GM23338 (cell line): ENCODE results near the gene MAPK8IP2. TPM values are rescaled to one million over a fixed set of nuclear protein-coding genes. Genes with fewer than 3 reads are reported as not detected.

ENCODE experiments used
- ATAC-seq: fragments of 200-7000 bp; cut with Tn5 transposase; 3 replicates; pipeline ENCODE4 v1.9.1; 2020
- DNase-seq: peaks from one replicate; pipeline ENCODE4 v3.0.0-alpha.2; 2015; ENCODE audit warnings: low spot score
- H2AFZ ChIP-seq: fragments of 200-600 bp; sonication (generic); 2 replicates; pipeline ENCODE4 v1.8.0; 2016; ENCODE audit warnings: antibody characterized with exemption, mild to moderate bottlenecking, moderate library complexity
- H3F3A ChIP-seq: fragments of 200-600 bp; sonication (generic); replicated peaks from 2 replicates; pipeline ENCODE4 v1.8.0; 2017; ENCODE audit warnings: antibody characterized with exemption, mixed run types, low read depth
- H3K27ac ChIP-seq: fragments of 200-600 bp; sonication (generic); 2 replicates; pipeline ENCODE4 v1.6.1; 2016; ENCODE audit warnings: low read depth
- H3K27me3 ChIP-seq: fragments of 200-600 bp; sonication (generic); 2 replicates; pipeline ENCODE4 v1.8.0; 2016; ENCODE audit warnings: mild to moderate bottlenecking, mixed run types, moderate library complexity; ENCODE audit not compliant: insufficient read depth
- H3K36me3 ChIP-seq: fragments of 200-600 bp; sonication (generic); 2 replicates; pipeline ENCODE4 v1.8.0; 2016; ENCODE audit warnings: mild to moderate bottlenecking; ENCODE audit not compliant: insufficient read depth
- H3K4me1 ChIP-seq: fragments of 200-600 bp; sonication (generic); 2 replicates; pipeline ENCODE4 v1.8.0; 2016; ENCODE audit warnings: mild to moderate bottlenecking, moderate library complexity; ENCODE audit not compliant: insufficient read depth
- H3K4me2 ChIP-seq: fragments of 200-600 bp; sonication (generic); 2 replicates; pipeline ENCODE4 v1.7.1; 2017; ENCODE audit warnings: mixed run types
- H3K4me3 ChIP-seq: fragments of 200-600 bp; sonication (generic); 2 replicates; pipeline ENCODE4 v1.6.1; 2016; ENCODE audit warnings: mixed run types
- H3K79me2 ChIP-seq: fragments of 200-600 bp; sonication (generic); replicated peaks from 2 replicates; pipeline ENCODE4 v1.8.0; 2017; ENCODE audit warnings: mild to moderate bottlenecking; ENCODE audit not compliant: insufficient read depth
- H3K9me2 ChIP-seq: fragments of 200-600 bp; sonication (generic); 2 replicates; pipeline ENCODE4 v1.8.0; 2017; ENCODE audit not compliant: insufficient read depth
- H4K20me1 ChIP-seq: fragments of 200-600 bp; sonication (generic); replicated peaks from 2 replicates; pipeline ENCODE4 v1.8.0; 2017; ENCODE audit warnings: mild to moderate bottlenecking; ENCODE audit not compliant: insufficient read depth
- H3K27ac Mint-ChIP-seq: 2 replicates; pipeline ENCODE4 v1.8.0; 2020; ENCODE audit warnings: inconsistent platforms, mild to moderate bottlenecking, moderate library complexity, mixed read lengths
- H3K27me3 Mint-ChIP-seq: 3 replicates; pipeline ENCODE4 v1.8.0; 2022; ENCODE audit warnings: low read depth, mild to moderate bottlenecking, moderate library complexity, mixed read lengths, inconsistent platforms; ENCODE audit not compliant: insufficient read depth, poor library complexity
- H3K36me3 Mint-ChIP-seq: 3 replicates; pipeline ENCODE4 v1.8.0; 2021; ENCODE audit warnings: low read depth, mild to moderate bottlenecking, inconsistent platforms, moderate library complexity, mixed read lengths
- H3K4me1 Mint-ChIP-seq: 3 replicates; pipeline ENCODE4 v1.8.0; 2020; ENCODE audit warnings: mild to moderate bottlenecking, inconsistent platforms, mixed read lengths
- H3K4me3 Mint-ChIP-seq: 3 replicates; pipeline ENCODE4 v1.8.0; 2021; ENCODE audit warnings: moderate library complexity, mild to moderate bottlenecking, inconsistent platforms, mixed read lengths
- H3K9me3 Mint-ChIP-seq: 3 replicates; pipeline ENCODE4 v1.8.0; 2020; ENCODE audit warnings: moderate library complexity, mild to moderate bottlenecking, inconsistent platforms, mixed read lengths
- CREB1 ChIP-seq: fragments of 250-450 bp; sonication (Bioruptor Pico); IDR thresholded peaks from 2 replicates; pipeline ENCODE4 v1.5.0; 2020; ENCODE audit warnings: low read depth, mild to moderate bottlenecking, moderate library complexity
- CTCF ChIP-seq, 2 experiments: fragments of 200-600 bp in 1 of 2; sonication (generic) in 1 of 2; conservative IDR thresholded peaks; 2 replicates each; pipeline versions ENCODE4 v1.5.1 to v1.6.1; 2016 to 2017; ENCODE audit warnings: antibody characterized with exemption in 2 of 2, low read depth in 2 of 2, mild to moderate bottlenecking in 2 of 2, moderate library complexity in 1 of 2
- ETS1 ChIP-seq: IDR thresholded peaks from 2 replicates; pipeline ENCODE4 v1.6.1; 2016; ENCODE audit warnings: antibody characterized with exemption
- EZH2 ChIP-seq: fragments of 200-600 bp; sonication (generic); IDR thresholded peaks from one replicate; pipeline ENCODE4 v1.8.0; 2017; ENCODE audit warnings: antibody characterized with exemption, mild to moderate bottlenecking, low read depth; ENCODE audit not compliant: unreplicated experiment
- EZH2phosphoT487 ChIP-seq: fragments of 200-600 bp; sonication (generic); IDR thresholded peaks from one replicate; pipeline ENCODE4 v1.8.1; 2018; ENCODE audit warnings: antibody characterized with exemption; ENCODE audit not compliant: unreplicated experiment
- JUNB ChIP-seq: IDR thresholded peaks from one replicate; pipeline ENCODE4 v1.6.1; 2016; ENCODE audit warnings: antibody characterized with exemption; ENCODE audit not compliant: unreplicated experiment
- NANOG ChIP-seq: IDR thresholded peaks from 2 replicates; pipeline ENCODE4 v1.6.1; 2016; ENCODE audit warnings: antibody characterized with exemption, borderline replicate concordance
- POLR2AphosphoS5 ChIP-seq: IDR thresholded peaks from 2 replicates; pipeline ENCODE4 v1.6.1; 2016; ENCODE audit warnings: antibody characterized with exemption, low read depth
- REST ChIP-seq: IDR thresholded peaks from one replicate; pipeline ENCODE4 v1.6.1; 2018; ENCODE audit warnings: antibody characterized with exemption; ENCODE audit not compliant: unreplicated experiment
- STAT1 ChIP-seq: IDR thresholded peaks from one replicate; pipeline ENCODE4 v1.6.1; 2016; ENCODE audit warnings: antibody characterized with exemption; ENCODE audit not compliant: unreplicated experiment
- ZNF114 ChIP-seq: fragments of 250-450 bp; sonication (Bioruptor Pico); IDR thresholded peaks from 2 replicates; pipeline ENCODE4 v1.5.0; 2020; ENCODE audit warnings: mild to moderate bottlenecking, moderate library complexity
- ZNF331 ChIP-seq: fragments of 250-450 bp; sonication (Bioruptor Pico); IDR thresholded peaks from 2 replicates; pipeline ENCODE4 v1.5.0; 2020; ENCODE audit warnings: low read depth, mild to moderate bottlenecking, moderate library complexity
- ZNF462 ChIP-seq: fragments of 250-450 bp; sonication (Bioruptor Pico); IDR thresholded peaks from 2 replicates; pipeline ENCODE4 v1.5.0; 2020; ENCODE audit warnings: mild to moderate bottlenecking, moderate library complexity
- polyA plus RNA-seq: library from polyadenylated mRNA; unstranded; fragments of >200 nt; fragmentation: Nextera tagmentation; extraction: Ambion mirVana; gene quantifications from 2 replicates; pipeline ENCODE4 v1.2.1, GENCODE V29; 2016
- total RNA-seq: library from RNA; depleted of rRNA; stranded (reverse); fragments of >200 nt; shearing (Covaris generic); gene quantifications from 2 replicates; pipeline ENCODE4 v1.2.3, GENCODE V29; 2014

MAPK8IP2 gene
- total and polyA plus RNA-seq, 2 experiments from 2014 or later = 0.15 to 3.5 TPM

DNA sequence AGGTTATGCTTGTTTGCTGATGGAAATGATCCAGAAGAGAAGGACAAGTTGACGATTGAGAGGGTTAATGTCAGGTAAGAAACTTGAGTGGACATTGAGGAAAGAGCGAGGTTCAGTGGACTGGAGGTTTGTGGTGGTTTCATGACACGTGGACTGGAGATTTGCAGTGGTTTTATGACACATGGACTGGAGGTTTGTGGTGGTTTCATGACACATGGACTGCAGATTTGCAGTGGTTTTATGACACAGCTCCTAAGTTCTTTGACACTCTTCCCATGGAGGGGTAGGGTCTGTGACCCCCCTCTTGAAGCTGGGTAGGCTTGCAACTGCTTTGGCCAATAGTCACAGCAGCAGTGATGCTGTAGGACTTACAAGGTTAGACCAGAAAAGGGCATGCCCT lies 5.4 kb upstream of the MAPK8IP2 start:
- no peak for ATAC-seq
- peaks cover 41% of the 10 kb centered on the region for H3K27me3 ChIP-seq

More for the DNA sequence above, 5.4 kb upstream of the MAPK8IP2 start:
- no peak overlapping the region for H3K4me3 ChIP-seq
- H2AFZ ChIP-seq = no peak overlapping the region
- no peaks in the 10 kb centered on the region for H3F3A ChIP-seq
- no peaks in the 10 kb centered on the region for H3K36me3 ChIP-seq
- H3K4me2 ChIP-seq = no peak overlapping the region
- no peak overlapping the region for H3K4me3 Mint-ChIP-seq
- peaks cover 2% of the 10 kb centered on the region for H4K20me1 ChIP-seq
- DNase-seq = no peak
- H3K9me3 Mint-ChIP-seq = 0 out of 3 replicates have a peak, but pooled peaks cover 3% of the 10 kb centered on the region
- H3K36me3 Mint-ChIP-seq = peaks cover 3% of the 10 kb centered on the region; the same call in 1 of the 3 replicates
- no peak for TF ChIP-seq REST
- TF ChIP-seq EZH2 = no peak
- TF ChIP-seq ZNF462 (CRISPR knock-in tag) = no peak
- no peak for TF ChIP-seq NANOG
- no peak for TF ChIP-seq STAT1
- no peak for TF ChIP-seq CTCF (conservative IDR thresholded peaks at IDR 0.05; ENCODE audit: low read depth in 2 of 2)
- TF ChIP-seq ETS1 = no peak
- no peak for TF ChIP-seq EZH2phosphoT487
- TF ChIP-seq POLR2AphosphoS5 = no peak
- no peak for TF ChIP-seq ZNF331
- TF ChIP-seq JUNB = no peak
- TF ChIP-seq CREB1 = no peak
- TF ChIP-seq ZNF114 (CRISPR knock-in tag) = no peak
- H3K4me1 Mint-ChIP-seq = peaks cover 4% of the 10 kb centered on the region; the same call in 2 of the 3 replicates
- H3K9me2 ChIP-seq = no peaks in the 10 kb centered on the region
- no peak overlapping the region for H3K27ac ChIP-seq
- H3K27ac Mint-ChIP-seq = no peak overlapping the region
- no peaks in the 10 kb centered on the region for H3K4me1 ChIP-seq
- H3K79me2 ChIP-seq = no peaks in the 10 kb centered on the region
- H3K27me3 Mint-ChIP-seq = peaks cover 20% of the 10 kb centered on the region
